HL-60 (cell line): ENCODE data around the gene KAT6B.

ENCODE experiments used
- DNase-seq, 2 experiments: peaks; one replicate each; pipeline ENCODE4 v3.0.0-alpha.2; 2010 to 2020; ENCODE audit warnings: low read depth in 1 of 2, low spot score in 1 of 2
- H3K27ac ChIP-seq: fragments of 250-450 bp; sonication (Bioruptor Pico); replicated peaks from 2 replicates; pipeline ENCODE4 v1.5.1; 2020; ENCODE audit warnings: mild to moderate bottlenecking, moderate library complexity
- H3K27me3 ChIP-seq: fragments of 250-450 bp; sonication (Bioruptor Pico); 2 replicates; pipeline ENCODE4 v1.5.1; 2021; ENCODE audit warnings: mild to moderate bottlenecking, moderate library complexity; ENCODE audit not compliant: insufficient read depth, poor library complexity, severe bottlenecking
- H3K4me3 ChIP-seq: replicated peaks from 2 replicates; pipeline ENCODE4 v1.5.1; 2011; ENCODE audit warnings: mild to moderate bottlenecking, control low read depth, low read length; ENCODE audit not compliant: insufficient read depth
- GABPA ChIP-seq: IDR thresholded peaks from 2 replicates; pipeline ENCODE4 v1.6.1; 2012; ENCODE audit warnings: low read depth
- POLR2AphosphoS5 ChIP-seq: IDR thresholded peaks from 2 replicates; pipeline ENCODE4 v1.6.1; 2012; ENCODE audit warnings: low read depth
- SPI1 ChIP-seq: IDR thresholded peaks from 2 replicates; pipeline ENCODE4 v1.6.1; 2012; ENCODE audit warnings: low read depth, mild to moderate bottlenecking, borderline replicate concordance
- TF ChIP-seq, protein P1 (sequence below): IDR thresholded peaks from one replicate; pipeline ENCODE4 v1.5.1; 2011; ENCODE audit warnings: low read length, control low read depth, inconsistent platforms; ENCODE audit not compliant: insufficient read depth
- TF ChIP-seq, protein P2 (sequence below): IDR thresholded peaks from 2 replicates; pipeline ENCODE4 v1.6.1; 2012; ENCODE audit warnings: low read depth; ENCODE audit not compliant: insufficient replicate concordance

KAT6B gene

DNA sequence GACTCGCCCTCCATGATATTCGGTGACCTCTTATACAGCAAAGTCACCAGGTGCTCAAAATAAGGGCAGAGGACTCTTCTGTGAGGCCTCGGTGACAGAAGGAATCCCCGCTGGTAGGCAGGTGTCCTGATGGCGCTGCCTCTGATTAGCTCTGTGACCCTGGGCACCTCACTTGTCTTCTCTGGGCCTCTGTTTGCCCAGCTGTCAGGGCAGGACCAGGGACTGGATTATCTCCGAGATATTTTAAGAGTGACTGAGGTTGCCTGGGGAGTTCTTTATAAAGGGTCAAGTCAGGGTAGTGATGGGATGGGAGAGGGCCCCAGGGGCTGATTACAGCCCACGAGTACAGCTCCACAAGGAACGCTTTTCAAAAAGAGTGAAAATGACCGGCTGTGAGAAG, 214.2 kb downstream of the KAT6B start:
- DNase-seq: no peak
- no peak overlapping the region for H3K4me3 ChIP-seq
- TF ChIP-seq POLR2AphosphoS5 (no peak), SPI1 (no peak), GABPA (no peak)
- TF ChIP-seq, protein P1, sequence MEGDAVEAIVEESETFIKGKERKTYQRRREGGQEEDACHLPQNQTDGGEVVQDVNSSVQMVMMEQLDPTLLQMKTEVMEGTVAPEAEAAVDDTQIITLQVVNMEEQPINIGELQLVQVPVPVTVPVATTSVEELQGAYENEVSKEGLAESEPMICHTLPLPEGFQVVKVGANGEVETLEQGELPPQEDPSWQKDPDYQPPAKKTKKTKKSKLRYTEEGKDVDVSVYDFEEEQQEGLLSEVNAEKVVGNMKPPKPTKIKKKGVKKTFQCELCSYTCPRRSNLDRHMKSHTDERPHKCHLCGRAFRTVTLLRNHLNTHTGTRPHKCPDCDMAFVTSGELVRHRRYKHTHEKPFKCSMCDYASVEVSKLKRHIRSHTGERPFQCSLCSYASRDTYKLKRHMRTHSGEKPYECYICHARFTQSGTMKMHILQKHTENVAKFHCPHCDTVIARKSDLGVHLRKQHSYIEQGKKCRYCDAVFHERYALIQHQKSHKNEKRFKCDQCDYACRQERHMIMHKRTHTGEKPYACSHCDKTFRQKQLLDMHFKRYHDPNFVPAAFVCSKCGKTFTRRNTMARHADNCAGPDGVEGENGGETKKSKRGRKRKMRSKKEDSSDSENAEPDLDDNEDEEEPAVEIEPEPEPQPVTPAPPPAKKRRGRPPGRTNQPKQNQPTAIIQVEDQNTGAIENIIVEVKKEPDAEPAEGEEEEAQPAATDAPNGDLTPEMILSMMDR: no peak
- TF ChIP-seq, protein P2, sequence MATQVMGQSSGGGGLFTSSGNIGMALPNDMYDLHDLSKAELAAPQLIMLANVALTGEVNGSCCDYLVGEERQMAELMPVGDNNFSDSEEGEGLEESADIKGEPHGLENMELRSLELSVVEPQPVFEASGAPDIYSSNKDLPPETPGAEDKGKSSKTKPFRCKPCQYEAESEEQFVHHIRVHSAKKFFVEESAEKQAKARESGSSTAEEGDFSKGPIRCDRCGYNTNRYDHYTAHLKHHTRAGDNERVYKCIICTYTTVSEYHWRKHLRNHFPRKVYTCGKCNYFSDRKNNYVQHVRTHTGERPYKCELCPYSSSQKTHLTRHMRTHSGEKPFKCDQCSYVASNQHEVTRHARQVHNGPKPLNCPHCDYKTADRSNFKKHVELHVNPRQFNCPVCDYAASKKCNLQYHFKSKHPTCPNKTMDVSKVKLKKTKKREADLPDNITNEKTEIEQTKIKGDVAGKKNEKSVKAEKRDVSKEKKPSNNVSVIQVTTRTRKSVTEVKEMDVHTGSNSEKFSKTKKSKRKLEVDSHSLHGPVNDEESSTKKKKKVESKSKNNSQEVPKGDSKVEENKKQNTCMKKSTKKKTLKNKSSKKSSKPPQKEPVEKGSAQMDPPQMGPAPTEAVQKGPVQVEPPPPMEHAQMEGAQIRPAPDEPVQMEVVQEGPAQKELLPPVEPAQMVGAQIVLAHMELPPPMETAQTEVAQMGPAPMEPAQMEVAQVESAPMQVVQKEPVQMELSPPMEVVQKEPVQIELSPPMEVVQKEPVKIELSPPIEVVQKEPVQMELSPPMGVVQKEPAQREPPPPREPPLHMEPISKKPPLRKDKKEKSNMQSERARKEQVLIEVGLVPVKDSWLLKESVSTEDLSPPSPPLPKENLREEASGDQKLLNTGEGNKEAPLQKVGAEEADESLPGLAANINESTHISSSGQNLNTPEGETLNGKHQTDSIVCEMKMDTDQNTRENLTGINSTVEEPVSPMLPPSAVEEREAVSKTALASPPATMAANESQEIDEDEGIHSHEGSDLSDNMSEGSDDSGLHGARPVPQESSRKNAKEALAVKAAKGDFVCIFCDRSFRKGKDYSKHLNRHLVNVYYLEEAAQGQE: no peak
- no peak overlapping the region for H3K27ac ChIP-seq
- no peaks in the 10 kb centered on the region for H3K27me3 ChIP-seq

DNA sequence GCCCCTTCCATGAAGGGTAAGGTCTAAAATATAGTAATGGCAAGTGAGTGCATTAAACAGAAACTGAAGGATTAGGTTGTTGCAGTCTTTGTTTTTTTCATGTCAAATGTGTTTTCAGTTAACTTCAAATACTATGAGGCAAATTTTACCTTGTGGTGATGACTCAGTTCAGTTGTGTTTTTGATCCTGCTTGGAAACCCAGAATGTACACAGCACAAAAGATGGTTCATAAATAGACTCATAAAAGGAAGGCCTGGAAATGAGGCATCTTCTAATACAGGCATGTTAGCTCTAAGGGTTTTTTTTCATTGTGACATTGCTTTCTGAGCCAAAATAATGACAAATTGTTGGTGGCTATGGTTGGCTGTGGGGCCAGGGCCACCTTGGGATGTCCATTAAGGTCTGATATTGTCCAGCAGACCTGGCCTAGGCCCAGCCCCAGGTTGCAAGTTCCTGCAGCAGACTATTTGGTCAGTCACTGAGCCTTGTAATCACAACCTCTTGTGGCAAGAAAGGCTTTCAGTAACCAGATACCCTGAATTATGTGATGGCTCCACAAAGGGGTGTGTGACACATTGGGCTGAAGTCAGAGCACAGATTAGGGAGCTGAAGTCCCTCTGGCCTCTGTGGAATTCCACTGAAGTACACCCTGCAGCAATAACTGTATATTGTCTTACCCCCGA, 216.0 kb downstream of the KAT6B start:
- DNase-seq: no peak
- TF ChIP-seq POLR2AphosphoS5 (no peak), SPI1 (no peak), GABPA (no peak)
- TF ChIP-seq, protein P2: no peak
- TF ChIP-seq, protein P1: no peak
- H3K27ac ChIP-seq: no peak overlapping the region
- no peaks in the 10 kb centered on the region for H3K27me3 ChIP-seq
- H3K4me3 ChIP-seq: no peak overlapping the region

DNA sequence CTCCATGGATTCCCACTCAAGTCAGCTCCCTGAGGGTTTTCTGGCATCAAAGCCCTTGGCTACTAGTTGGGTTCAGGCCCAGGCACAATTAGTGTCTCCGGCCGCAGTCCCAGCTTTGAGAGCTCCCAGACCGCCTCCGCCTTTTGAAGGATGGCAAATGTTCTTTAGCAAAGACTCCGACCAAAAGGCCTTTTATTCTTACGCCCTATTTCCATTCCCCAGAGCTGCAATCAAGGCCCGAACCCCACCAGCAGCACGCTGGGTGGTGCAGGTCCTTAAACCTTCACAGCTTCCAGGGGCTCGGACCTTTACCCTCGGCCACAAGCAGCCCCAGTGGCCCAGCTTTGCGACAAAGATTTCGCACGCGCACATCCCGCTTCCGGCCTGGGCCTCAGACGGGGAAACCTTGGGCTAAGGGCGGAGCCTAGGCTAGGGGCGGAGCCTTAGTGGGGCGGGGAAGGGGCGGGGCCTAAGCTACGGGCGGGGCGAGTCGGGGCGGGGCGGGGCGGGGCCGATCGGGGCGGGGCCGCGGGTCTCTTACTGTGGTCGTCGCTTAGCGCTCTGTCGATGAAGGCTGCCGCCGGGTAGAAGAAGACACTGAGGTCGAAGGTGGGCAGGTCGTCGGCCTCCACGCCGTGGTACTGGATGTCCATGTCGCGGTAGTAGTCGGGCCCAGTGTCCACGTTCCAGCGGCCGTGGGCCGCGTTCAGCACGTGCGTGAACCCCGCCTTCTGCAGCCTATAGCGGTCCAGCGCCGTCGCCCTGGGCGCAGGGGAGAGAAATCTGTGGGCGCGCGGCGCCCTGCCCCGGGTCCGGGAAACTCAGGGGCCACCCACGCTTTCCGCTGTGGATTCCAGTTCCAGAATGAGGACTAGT, 217.1 kb downstream of the KAT6B start:
- H3K4me3 ChIP-seq: no peak overlapping the region
- no peaks in the 10 kb centered on the region for H3K27me3 ChIP-seq
- no peak overlapping the region for H3K27ac ChIP-seq
- no peak for DNase-seq
- TF ChIP-seq, protein P2: no peak
- TF ChIP-seq POLR2AphosphoS5: no peak
- no peak for TF ChIP-seq SPI1
- TF ChIP-seq, protein P1: no peak
- no peak for TF ChIP-seq GABPA
